GM19324 (cell line): ENCODE results near the gene OXCT1.

Experiments
- ATAC-seq: cut with Tn5 transposase; IDR thresholded peaks from one replicate; pipeline ENCODE4 v1.9.1; 2021; ENCODE audit warnings: mild to moderate bottlenecking, moderate library complexity; ENCODE audit not compliant: unreplicated experiment, low FRiP score

OXCT1 gene

GRCh38 chr5:41869724-41870626 is at the start of gene OXCT1:
TSS of gene OXCT1 (minus strand) at chr5:41870425. CDS start at chr5:41870358, 67 bp downstream.
- peak; percentile 97 for ATAC-seq

- ATAC-seq = no peak
Observed at GRCh38 chr5:41918105-41918504, 47.9 kb upstream of the OXCT1 start.

- no peak for ATAC-seq
Observed at GRCh38 chr5:41908374-41909079, 38.3 kb upstream of the OXCT1 start.

DNA sequence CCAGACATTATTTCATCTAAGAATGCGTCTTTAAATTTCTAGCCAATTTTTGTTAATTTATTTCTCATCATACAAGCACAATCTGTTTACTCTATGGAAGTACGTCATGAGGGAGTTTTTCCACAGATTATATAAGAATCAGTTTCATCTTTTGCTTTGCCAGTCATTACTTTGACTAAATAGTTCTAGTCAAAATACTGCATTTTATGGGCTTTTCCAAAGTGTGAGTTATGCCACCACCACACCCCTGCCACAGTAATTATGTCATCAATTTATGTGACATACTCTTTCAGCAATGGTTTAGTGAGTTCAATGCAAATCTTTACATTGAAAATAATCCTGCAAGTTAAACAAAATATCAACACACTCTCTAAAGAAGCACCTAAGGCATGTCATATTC is 35.9 kb upstream of the OXCT1 start:
- ATAC-seq = no peak

DNA sequence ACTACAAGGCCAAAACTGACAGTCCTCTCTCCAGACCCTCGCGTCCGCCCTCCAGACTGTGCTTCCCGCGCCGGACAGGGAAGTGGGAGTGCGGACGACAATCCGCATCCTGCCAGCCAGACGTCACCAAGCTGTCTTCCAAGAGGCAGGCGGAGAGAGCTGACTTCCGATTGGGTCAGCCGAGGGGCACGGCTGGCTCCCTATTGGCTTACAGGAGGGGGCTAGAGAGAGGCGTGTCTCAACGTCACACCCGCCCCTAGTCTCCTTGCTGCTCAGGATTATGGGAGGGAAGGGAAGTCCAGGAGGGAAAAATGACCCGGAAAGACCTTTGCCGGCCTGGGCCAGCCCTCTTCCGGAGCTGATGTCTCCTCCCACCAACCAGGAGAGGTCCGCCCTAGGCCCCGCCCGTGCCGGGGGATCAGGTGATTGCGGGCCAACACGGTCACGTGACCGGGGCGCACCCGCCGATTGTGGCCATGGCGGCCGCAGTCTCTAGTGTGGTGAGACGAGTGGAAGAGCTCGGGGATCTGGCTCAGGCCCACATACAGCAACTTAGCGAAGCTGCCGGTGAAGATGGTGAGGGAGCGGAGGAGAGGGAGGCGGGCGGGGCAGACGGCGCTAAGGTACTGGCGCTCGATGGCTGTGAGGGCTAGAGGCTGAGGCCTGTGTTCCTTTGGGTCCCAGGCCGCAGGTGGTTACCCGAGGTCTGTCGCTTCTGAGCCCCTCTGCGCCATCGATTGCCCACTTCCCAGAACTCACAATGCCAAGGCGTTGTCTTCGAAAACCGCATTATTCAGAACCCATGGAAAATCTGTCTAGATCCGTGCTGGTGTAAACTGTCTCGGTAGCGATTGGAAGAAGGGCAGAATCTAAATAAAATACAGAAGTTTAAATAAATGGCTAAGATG is 33.9 kb upstream of the OXCT1 start, which contains the start of gene RIMOC1:
Gene RIMOC1, plus strand, starts transcription at position 453 of the 908 bp plus-strand sequence. Its CDS starts 24 bp downstream, at position 477.
- ATAC-seq = peak; percentile 100

DNA sequence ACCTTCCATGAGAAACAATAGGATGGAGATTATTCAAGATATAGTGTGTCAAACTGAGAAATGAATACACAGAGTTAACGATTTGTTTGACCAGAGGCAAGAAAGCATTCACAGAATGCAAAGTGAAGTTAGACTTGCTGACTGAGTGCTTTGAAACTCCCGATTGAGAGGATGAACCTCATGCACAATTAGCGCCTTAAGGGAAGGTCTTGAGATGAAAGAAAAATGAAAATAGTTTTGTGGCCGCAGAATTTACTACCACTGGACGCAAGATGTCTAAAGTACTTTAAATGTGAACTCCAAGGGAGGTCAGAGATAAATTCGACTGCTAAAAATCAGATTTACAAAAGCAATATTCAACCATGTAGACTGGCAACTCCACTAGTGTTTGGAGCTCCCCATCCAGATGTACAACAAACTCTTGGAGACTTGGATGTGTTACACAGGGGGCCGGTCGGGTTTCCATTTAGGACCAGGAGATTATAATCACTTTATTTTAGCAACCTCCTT is 33.2 kb upstream of the OXCT1 start:
- no peak for ATAC-seq

DNA sequence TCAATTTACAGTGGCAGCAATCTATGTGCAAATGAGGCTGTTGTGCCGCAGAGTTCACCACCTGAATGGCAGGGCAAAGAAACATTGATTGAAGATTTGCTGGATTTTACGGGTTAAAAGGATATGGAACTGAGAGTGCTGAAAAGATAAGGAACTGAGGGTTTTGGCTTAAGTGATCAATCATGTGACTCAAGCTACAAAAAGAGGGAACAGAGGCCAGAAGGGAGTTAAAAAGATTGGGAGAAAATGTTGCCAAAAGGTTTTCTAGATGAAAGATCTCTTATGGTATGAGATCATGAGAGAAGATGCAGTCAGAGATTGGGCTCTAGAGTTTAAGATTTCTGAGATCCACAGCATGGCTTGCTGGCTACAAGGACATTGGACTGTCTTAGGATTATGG is 26.0 kb upstream of the OXCT1 start:
- ATAC-seq = no peak

DNA sequence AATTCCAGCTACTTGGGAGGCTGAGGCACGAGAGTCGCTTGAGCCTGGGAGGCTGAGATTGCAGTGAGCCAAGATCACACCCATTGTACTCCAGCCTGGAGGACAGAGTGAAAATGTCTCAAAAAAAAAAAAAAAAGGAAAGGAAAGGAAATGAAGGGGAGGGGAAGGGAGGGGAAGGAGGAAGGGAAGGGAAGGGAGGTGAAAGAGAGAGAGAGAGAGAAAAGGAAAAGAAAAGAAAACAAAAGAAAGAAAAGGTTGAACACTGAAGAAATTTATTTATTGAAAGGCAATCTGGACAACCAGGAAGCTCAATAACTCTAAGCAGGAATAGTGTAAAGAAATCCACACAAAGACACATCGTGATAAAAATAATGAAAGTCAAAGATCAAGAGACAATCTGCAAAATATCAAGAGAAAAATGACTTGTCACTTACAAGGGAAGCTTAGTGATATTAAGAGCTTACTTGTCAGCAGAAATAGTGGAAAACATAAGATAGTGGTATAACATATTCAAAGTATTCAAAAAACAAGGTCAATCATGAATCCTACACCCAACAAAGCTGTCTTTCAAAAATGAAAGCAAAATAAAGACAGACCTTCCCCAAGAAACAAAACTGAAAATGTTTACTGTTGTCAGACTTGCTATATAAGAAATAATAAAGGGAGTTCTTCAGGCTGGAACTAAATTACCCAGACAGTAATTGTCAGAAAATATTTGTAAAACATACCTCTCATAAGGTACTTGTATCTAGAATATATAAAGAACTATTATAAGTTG is 23.0 kb upstream of the OXCT1 start:
- ATAC-seq = peak; percentile 69

DNA sequence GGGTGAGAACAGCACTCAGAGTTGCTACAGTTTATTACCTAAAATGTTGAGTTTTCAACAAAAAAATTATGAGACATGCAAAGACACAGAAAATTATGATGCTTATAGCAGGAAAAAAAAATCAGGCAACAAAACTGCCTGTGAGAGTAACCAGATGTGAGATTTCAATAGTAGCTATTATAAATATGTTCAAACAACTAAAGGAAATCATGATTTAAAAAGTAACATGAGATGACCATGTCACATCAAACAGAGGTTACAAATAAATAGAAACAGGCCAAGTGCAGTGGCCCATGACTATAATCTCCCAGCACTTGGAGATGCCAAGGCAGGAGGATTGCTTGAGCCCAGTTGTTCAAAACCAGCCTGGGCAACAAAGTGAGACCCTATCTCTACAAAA is 21.8 kb upstream of the OXCT1 start:
- ATAC-seq = no peak

GRCh38 chr5:41891066-41891707 is 21.0 kb upstream of the OXCT1 start:
- ATAC-seq = no peak

DNA sequence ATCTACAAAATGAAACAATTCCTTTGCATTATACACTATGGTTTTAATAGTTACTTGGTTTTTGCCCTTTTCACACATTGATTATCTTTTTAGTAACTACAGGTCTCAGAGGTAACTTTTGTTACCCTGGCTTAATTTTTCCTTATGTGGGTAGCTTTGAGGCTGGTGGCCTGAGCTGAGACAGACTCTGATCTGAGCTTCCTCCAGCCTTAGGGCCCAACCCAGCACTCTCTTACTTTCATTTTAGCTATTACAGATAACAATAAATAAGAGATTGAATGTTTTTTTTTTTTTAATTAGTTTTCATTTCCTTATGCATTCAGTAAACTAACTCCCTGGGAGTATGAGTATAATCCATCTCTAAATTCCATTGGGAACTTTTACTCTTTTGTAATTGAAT is 15.1 kb upstream of the OXCT1 start:
- no peak for ATAC-seq

DNA sequence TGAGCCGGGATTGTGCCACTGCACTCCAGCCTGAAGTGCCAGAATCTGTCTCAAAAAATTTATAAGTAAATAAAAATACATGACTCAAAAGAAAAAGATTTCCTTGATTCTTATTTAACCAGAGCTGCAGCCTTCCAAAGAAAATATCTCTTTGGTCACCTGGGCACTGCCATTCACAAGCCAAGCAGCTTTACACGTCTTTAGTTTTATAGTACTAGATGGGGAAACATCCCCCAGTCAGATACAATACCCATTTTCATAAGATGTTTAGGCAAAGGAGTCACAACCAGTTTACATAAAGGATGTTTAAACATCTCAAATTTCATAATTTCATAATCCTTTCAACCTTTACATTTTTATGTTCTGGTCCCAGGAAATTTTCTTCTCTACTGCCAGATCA is 13.7 kb upstream of the OXCT1 start:
- ATAC-seq = no peak

GRCh38 chr5:41883243-41883642 is 13.0 kb upstream of the OXCT1 start:
- no peak for ATAC-seq

GRCh38 chr5:41882765-41883164 is 12.5 kb upstream of the OXCT1 start:
- ATAC-seq = no peak

DNA sequence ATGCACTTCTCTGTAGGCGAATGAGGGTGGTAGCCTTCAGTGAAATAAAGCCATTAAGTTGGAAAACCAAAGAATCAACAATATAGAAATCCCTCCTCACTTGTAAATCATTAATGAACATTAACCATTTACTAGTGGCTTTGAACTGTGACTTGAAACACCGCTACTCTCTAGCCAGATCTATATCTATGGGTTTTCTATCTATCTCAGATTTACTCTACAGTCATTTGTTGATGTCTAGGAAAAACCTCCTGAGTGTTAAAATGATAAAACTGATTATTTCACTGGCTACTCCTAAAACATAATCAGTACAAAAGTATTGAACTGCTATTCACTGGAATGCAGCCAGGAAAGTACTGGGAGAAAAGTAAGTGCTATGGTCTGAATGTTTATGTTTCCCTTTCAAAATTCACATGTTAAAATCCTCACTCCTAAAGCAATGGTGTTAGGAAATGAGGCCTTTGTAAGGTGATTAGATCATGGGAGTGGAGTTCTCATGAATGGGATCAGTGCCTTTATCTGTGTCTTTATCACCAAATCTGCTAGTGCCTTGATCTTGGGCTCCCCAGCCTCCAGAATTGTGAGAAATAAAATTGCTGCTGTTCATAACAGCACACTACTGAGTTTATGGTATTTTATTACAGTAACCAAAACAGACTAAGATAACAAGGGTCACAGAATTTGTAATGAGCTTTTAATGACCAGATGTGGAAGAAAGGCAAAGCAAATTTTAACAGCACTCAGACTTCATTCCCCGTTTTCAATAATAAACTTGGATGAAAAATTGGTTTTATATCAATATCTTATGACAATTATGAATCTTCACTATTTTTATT is 8.6 kb upstream of the OXCT1 start:
- peak; percentile 42 for ATAC-seq

DNA sequence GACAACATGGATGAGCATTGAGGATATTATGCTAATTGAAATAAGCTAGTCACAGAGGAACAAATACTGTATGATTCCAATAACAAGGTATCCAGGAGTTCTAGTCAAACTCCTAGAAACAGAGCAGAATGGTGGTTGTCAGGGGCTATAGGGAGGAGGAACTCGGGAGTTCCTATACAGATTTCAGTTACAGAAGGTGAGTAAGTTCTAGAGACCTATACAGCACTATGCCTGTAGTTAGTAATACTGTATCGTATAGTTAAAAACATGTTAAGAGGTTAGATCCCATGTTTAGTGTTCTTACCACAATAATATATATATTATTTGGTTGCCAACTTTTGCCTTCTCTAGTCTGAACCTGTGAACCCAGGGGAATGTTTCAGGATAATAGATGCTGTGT is 7.9 kb upstream of the OXCT1 start:
- peak; percentile 33 for ATAC-seq

GRCh38 chr5:41877408-41877807 is 7.2 kb upstream of the OXCT1 start:
- ATAC-seq = no peak

GRCh38 chr5:41876678-41877077 is 6.5 kb upstream of the OXCT1 start:
- no peak for ATAC-seq
